ENCODE results near the gene PDRG1.

Gene PDRG1

GRCh38 chr20:31987744-31988143, 35.9 kb upstream of the PDRG1 start:
- WGBS, result 70% methylated on average over 1 of the region's 1 CpG
- Histone ChIP-seq H2BK120ac (ENCODE audit: low read depth, low read length) (no peak overlapping the region), H4K8ac (ENCODE audit: low read length) (no peak overlapping the region), H3K9me3 (ENCODE audit: control insufficient read depth, low read length) (no peaks in the 10 kb centered on the region), H2BK5ac (ENCODE audit: low read depth, low read length, poor library complexity, severe bottlenecking) (no peak overlapping the region), H3K23ac (ENCODE audit: low read length in 2 of 2) (no peak overlapping the region), H2AK5ac (ENCODE audit: low read length, severe bottlenecking) (no peak overlapping the region), H3K4ac (ENCODE audit: low read depth in 1 of 2, low read length in 2 of 2) (no peak overlapping the region), H2BK12ac (ENCODE audit: low read length in 2 of 2) (no peak overlapping the region), H3K4me3 (ENCODE audit: insufficient read depth in 1 of 2, low read depth in 1 of 2, low read length in 2 of 2) (no peak overlapping the region), H3K79me1 (replicated peaks; ENCODE audit: low read length, poor library complexity, severe bottlenecking) (no peaks in the 10 kb centered on the region), H3K36me3 (ENCODE audit: control insufficient read depth in 1 of 2, insufficient read depth in 2 of 2, low read depth in 1 of 2, low read length in 2 of 2) (no peaks in the 10 kb centered on the region), H3K18ac (ENCODE audit: low read depth in 1 of 2, low read length in 2 of 2) (no peak overlapping the region), H3K27me3 (ENCODE audit: control insufficient read depth in 1 of 2, insufficient read depth in 1 of 2, low read length in 2 of 2) (peaks cover 43 to 45% of the 10 kb centered on the region in 2 experiments), H4K91ac (ENCODE audit: low read length) (no peak overlapping the region), H3K27ac (ENCODE audit: low read length, poor library complexity, severe bottlenecking) (no peak overlapping the region), H3K9ac (ENCODE audit: low read length) (no peak overlapping the region), H2BK15ac (ENCODE audit: low read depth, poor library complexity, severe bottlenecking) (no peak overlapping the region), H2AFZ (ENCODE audit: low read depth, low read length) (no peak overlapping the region), H3K4me2 (ENCODE audit: low read length, poor library complexity, severe bottlenecking) (no peak overlapping the region), H3K4me1 (ENCODE audit: control insufficient read depth, insufficient read depth, low read depth, low read length) (no peaks in the 10 kb centered on the region), H3K14ac (ENCODE audit: low read length in 2 of 2) (no peak overlapping the region)
- DNase-seq, result peak; percentile 12

- H3K9ac ChIP-seq (ENCODE audit: low read length), result no peak overlapping the region
- no peak overlapping the region for H4K91ac ChIP-seq (ENCODE audit: low read length)
- peaks cover 44 to 55% of the 10 kb centered on the region in 2 experiments for H3K27me3 ChIP-seq (ENCODE audit: control insufficient read depth in 1 of 2, insufficient read depth in 1 of 2, low read length in 2 of 2)
- H3K4me1 ChIP-seq (ENCODE audit: control insufficient read depth, insufficient read depth, low read depth, low read length), result no peaks in the 10 kb centered on the region
- H3K4ac ChIP-seq (ENCODE audit: low read depth in 1 of 2, low read length in 2 of 2), result no peak overlapping the region
- H3K4me2 ChIP-seq (ENCODE audit: low read length, poor library complexity, severe bottlenecking), result no peak overlapping the region
- no peak overlapping the region for H2AK5ac ChIP-seq (ENCODE audit: low read length, severe bottlenecking)
- no peak overlapping the region for H3K27ac ChIP-seq (ENCODE audit: low read length, poor library complexity, severe bottlenecking)
- H2AFZ ChIP-seq (ENCODE audit: low read depth, low read length), result no peak overlapping the region
- H3K36me3 ChIP-seq (ENCODE audit: control insufficient read depth in 1 of 2, insufficient read depth in 2 of 2, low read depth in 1 of 2, low read length in 2 of 2), result no peaks in the 10 kb centered on the region
- no peak overlapping the region for H3K4me3 ChIP-seq (ENCODE audit: insufficient read depth in 1 of 2, low read depth in 1 of 2, low read length in 2 of 2)
- H3K23ac ChIP-seq (ENCODE audit: low read length in 2 of 2), result peak overlapping the region in 1 of 2 experiments; percentile 48
- H3K79me1 ChIP-seq (replicated peaks; ENCODE audit: low read length, poor library complexity, severe bottlenecking), result no peaks in the 10 kb centered on the region
- H2BK5ac ChIP-seq (ENCODE audit: low read depth, low read length, poor library complexity, severe bottlenecking), result no peak overlapping the region
- H3K14ac ChIP-seq (ENCODE audit: low read length in 2 of 2), result no peak overlapping the region
- no peak overlapping the region for H4K8ac ChIP-seq (ENCODE audit: low read length)
- no peak overlapping the region for H3K18ac ChIP-seq (ENCODE audit: low read depth in 1 of 2, low read length in 2 of 2)
- no peak overlapping the region for H2BK120ac ChIP-seq (ENCODE audit: low read depth, low read length)
- no peaks in the 10 kb centered on the region for H3K9me3 ChIP-seq (ENCODE audit: control insufficient read depth, low read length)
- WGBS, result 53% methylated on average over 6 of the region's 6 CpGs
- H2BK15ac ChIP-seq (ENCODE audit: low read depth, poor library complexity, severe bottlenecking), result no peak overlapping the region
- DNase-seq, result no peak
- no peak overlapping the region for H2BK12ac ChIP-seq (ENCODE audit: low read length in 2 of 2)
Observed at GRCh38 chr20:31984981-31985471, 33.2 kb upstream of the PDRG1 start.

- Histone ChIP-seq H2BK12ac (ENCODE audit: low read length in 2 of 2) (no peak overlapping the region), H4K91ac (ENCODE audit: low read length) (no peak overlapping the region), H2AK5ac (ENCODE audit: low read length, severe bottlenecking) (no peak overlapping the region), H2BK15ac (ENCODE audit: low read depth, poor library complexity, severe bottlenecking) (no peak overlapping the region), H4K8ac (ENCODE audit: low read length) (no peak overlapping the region), H2BK5ac (ENCODE audit: low read depth, low read length, poor library complexity, severe bottlenecking) (no peak overlapping the region), H3K36me3 (ENCODE audit: control insufficient read depth in 1 of 2, insufficient read depth in 2 of 2, low read depth in 1 of 2, low read length in 2 of 2) (no peaks in the 10 kb centered on the region), H3K4me1 (ENCODE audit: control insufficient read depth, insufficient read depth, low read depth, low read length) (no peaks in the 10 kb centered on the region), H3K18ac (ENCODE audit: low read depth in 1 of 2, low read length in 2 of 2) (no peak overlapping the region), H3K79me1 (replicated peaks; ENCODE audit: low read length, poor library complexity, severe bottlenecking) (no peaks in the 10 kb centered on the region), H3K14ac (ENCODE audit: low read length in 2 of 2) (no peak overlapping the region), H3K27ac (ENCODE audit: low read length, poor library complexity, severe bottlenecking) (no peak overlapping the region), H2BK120ac (ENCODE audit: low read depth, low read length) (no peak overlapping the region), H3K9me3 (ENCODE audit: control insufficient read depth, low read length) (no peaks in the 10 kb centered on the region), H3K4me2 (ENCODE audit: low read length, poor library complexity, severe bottlenecking) (no peak overlapping the region), H3K27me3 (ENCODE audit: control insufficient read depth in 1 of 2, insufficient read depth in 1 of 2, low read length in 2 of 2) (peaks cover 50 to 73% of the 10 kb centered on the region in 2 experiments), H3K9ac (ENCODE audit: low read length) (no peak overlapping the region), H3K23ac (ENCODE audit: low read length in 2 of 2) (peak overlapping the region in 1 of 2 experiments; percentile 14), H3K4me3 (ENCODE audit: insufficient read depth in 1 of 2, low read depth in 1 of 2, low read length in 2 of 2) (no peak overlapping the region), H2AFZ (ENCODE audit: low read depth, low read length) (no peak overlapping the region), H3K4ac (ENCODE audit: low read depth in 1 of 2, low read length in 2 of 2) (no peak overlapping the region)
- no peak for DNase-seq
- 71% methylated on average over 2 of the region's 2 CpGs for WGBS
Observed at GRCh38 chr20:31981784-31982183, 29.9 kb upstream of the PDRG1 start.

DNA sequence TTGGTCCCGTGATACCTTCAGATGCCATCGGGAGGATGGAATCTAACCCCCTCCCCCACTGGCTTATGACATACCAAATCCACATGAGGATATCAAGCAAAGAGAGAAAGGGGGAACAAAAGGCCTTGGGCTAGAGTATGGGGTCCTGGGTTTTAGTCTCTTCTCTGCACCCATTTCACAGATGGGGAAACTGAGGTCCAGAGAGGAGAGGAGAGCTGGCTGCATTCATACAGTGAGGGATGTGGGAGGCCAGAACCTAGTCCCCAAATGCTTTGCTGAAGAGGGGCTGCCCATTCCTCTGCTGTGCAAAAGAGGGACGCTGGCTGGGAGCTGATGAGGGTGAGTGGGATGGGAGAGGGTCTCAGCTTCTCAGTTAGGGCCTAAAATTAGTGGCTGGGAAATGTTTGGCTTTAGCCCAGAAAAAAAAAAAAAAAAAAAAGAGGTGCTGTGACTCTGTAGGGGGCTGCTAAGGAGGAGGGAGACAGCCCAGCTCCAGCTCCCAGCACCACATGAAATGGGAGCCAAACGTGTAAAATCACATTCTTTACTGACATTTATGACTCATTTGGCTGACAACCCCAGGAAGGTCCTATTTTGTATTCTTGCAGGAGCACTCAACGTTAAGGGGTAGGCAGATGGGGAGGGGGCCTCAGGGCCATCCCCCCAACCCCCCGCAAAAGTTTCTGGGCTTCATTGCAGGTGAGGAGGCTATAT, 28.0 kb upstream of the PDRG1 start:
- no peak overlapping the region for H4K91ac ChIP-seq (ENCODE audit: low read length)
- peaks cover 55 to 74% of the 10 kb centered on the region in 2 experiments for H3K27me3 ChIP-seq (ENCODE audit: control insufficient read depth in 1 of 2, insufficient read depth in 1 of 2, low read length in 2 of 2)
- no peak overlapping the region for H4K8ac ChIP-seq (ENCODE audit: low read length)
- H3K27ac ChIP-seq (ENCODE audit: low read length, poor library complexity, severe bottlenecking), result no peak overlapping the region
- DNase-seq, result no peak
- H2BK15ac ChIP-seq (ENCODE audit: low read depth, poor library complexity, severe bottlenecking), result no peak overlapping the region
- H3K18ac ChIP-seq (ENCODE audit: low read depth in 1 of 2, low read length in 2 of 2), result no peak overlapping the region
- no peak overlapping the region for H2BK120ac ChIP-seq (ENCODE audit: low read depth, low read length)
- H3K9me3 ChIP-seq (ENCODE audit: control insufficient read depth, low read length), result no peaks in the 10 kb centered on the region
- H3K36me3 ChIP-seq (ENCODE audit: control insufficient read depth in 1 of 2, insufficient read depth in 2 of 2, low read depth in 1 of 2, low read length in 2 of 2), result no peaks in the 10 kb centered on the region
- no peak overlapping the region for H2AK5ac ChIP-seq (ENCODE audit: low read length, severe bottlenecking)
- H2BK5ac ChIP-seq (ENCODE audit: low read depth, low read length, poor library complexity, severe bottlenecking), result no peak overlapping the region
- no peaks in the 10 kb centered on the region for H3K79me1 ChIP-seq (replicated peaks; ENCODE audit: low read length, poor library complexity, severe bottlenecking)
- no peak overlapping the region for H3K4ac ChIP-seq (ENCODE audit: low read depth in 1 of 2, low read length in 2 of 2)
- no peak overlapping the region for H3K9ac ChIP-seq (ENCODE audit: low read length)
- no peak overlapping the region for H2AFZ ChIP-seq (ENCODE audit: low read depth, low read length)
- H3K4me1 ChIP-seq (ENCODE audit: control insufficient read depth, insufficient read depth, low read depth, low read length), result peaks cover 2% of the 10 kb centered on the region
- 68% methylated on average over 5 of the region's 6 CpGs for WGBS
- no peak overlapping the region for H3K4me3 ChIP-seq (ENCODE audit: insufficient read depth in 1 of 2, low read depth in 1 of 2, low read length in 2 of 2)
- no peak overlapping the region for H3K4me2 ChIP-seq (ENCODE audit: low read length, poor library complexity, severe bottlenecking)
- H2BK12ac ChIP-seq (ENCODE audit: low read length in 2 of 2), result no peak overlapping the region
- no peak overlapping the region for H3K23ac ChIP-seq (ENCODE audit: low read length in 2 of 2)
- H3K14ac ChIP-seq (ENCODE audit: low read length in 2 of 2), result no peak overlapping the region

Measured in mesenchymal stem cell (in vitro differentiated cells and primary cell).